Neuronal stem cell (in vitro differentiated cells): ENCODE results near the gene TMEM151B.

ENCODE experiments used
- DNase-seq: peaks from one replicate; pipeline ENCODE4 v3.0.0-alpha.2; 2013; ENCODE audit warnings: low spot score
- H2AFZ ChIP-seq: one replicate; pipeline ENCODE4 v1.6.1; 2013; ENCODE audit warnings: mild to moderate bottlenecking, low read length, inconsistent platforms
- H2AK5ac ChIP-seq: 2 replicates; pipeline ENCODE4 v1.6.1; 2013; ENCODE audit warnings: low read depth, mild to moderate bottlenecking, inconsistent platforms, low read length, moderate library complexity, mixed read lengths
- H2BK120ac ChIP-seq: 2 replicates; pipeline ENCODE4 v1.6.1; 2013; ENCODE audit warnings: low read depth, mild to moderate bottlenecking, inconsistent platforms, low read length, moderate library complexity, mixed read lengths
- H2BK12ac ChIP-seq: one replicate; pipeline ENCODE4 v1.6.1; 2013; ENCODE audit warnings: low read length, inconsistent platforms
- H2BK15ac ChIP-seq: 2 replicates; pipeline ENCODE4 v1.6.1; 2013; ENCODE audit warnings: mild to moderate bottlenecking, low read length, inconsistent platforms, mixed read lengths
- H2BK5ac ChIP-seq: one replicate; pipeline ENCODE4 v1.6.1; 2013; ENCODE audit warnings: inconsistent platforms, mild to moderate bottlenecking, low read length, moderate library complexity
- H3K14ac ChIP-seq: one replicate; pipeline ENCODE4 v1.6.1; 2013; ENCODE audit warnings: low read length, inconsistent platforms
- H3K18ac ChIP-seq: 2 replicates; pipeline ENCODE4 v1.6.1; 2013; ENCODE audit warnings: low read length, inconsistent platforms
- H3K23ac ChIP-seq: 2 replicates; pipeline ENCODE4 v1.6.1; 2013; ENCODE audit warnings: low read depth, mild to moderate bottlenecking, mixed read lengths, low read length, inconsistent platforms; ENCODE audit not compliant: poor library complexity
- H3K27ac ChIP-seq: replicated peaks from 3 replicates; pipeline ENCODE4 v1.5.1; 2013; ENCODE audit warnings: low read length, inconsistent platforms
- H3K27me3 ChIP-seq, 3 experiments: 2 replicates each; pipeline ENCODE4 v1.6.1; 2013; ENCODE audit warnings: low read length in 3 of 3, mild to moderate bottlenecking in 2 of 3, inconsistent platforms in 1 of 3, low read depth in 1 of 3, mixed read lengths in 1 of 3, moderate library complexity in 1 of 3; ENCODE audit not compliant: control insufficient read depth in 3 of 3, insufficient read depth in 3 of 3
- H3K36me3 ChIP-seq, 2 donors: replicated peaks in 1 of 2; 2 replicates each; pipeline ENCODE4 v1.6.1; 2013; ENCODE audit warnings: low read length in 2 of 2; ENCODE audit not compliant: control insufficient read depth in 2 of 2, insufficient read depth in 2 of 2
- H3K4ac ChIP-seq: 2 replicates; pipeline ENCODE4 v1.6.1; 2013; ENCODE audit warnings: inconsistent platforms, mild to moderate bottlenecking, low read length, moderate library complexity
- H3K4me1 ChIP-seq, 2 donors: 1 replicate in 1 of 2; 2 replicates in 1 of 2; pipeline ENCODE4 v1.6.1; 2013; ENCODE audit warnings: low read length in 2 of 2, low read depth in 1 of 2; ENCODE audit not compliant: control insufficient read depth in 2 of 2, insufficient read depth in 1 of 2
- H3K4me2 ChIP-seq: one replicate; pipeline ENCODE4 v1.6.1; 2013; ENCODE audit warnings: mild to moderate bottlenecking, low read length, inconsistent platforms; ENCODE audit not compliant: insufficient read depth, poor library complexity, severe bottlenecking
- H3K4me3 ChIP-seq, 2 donors: 2 replicates each; pipeline ENCODE4 v1.5.1; 2013; ENCODE audit warnings: low read length in 2 of 2, mild to moderate bottlenecking in 2 of 2, inconsistent platforms in 1 of 2, moderate library complexity in 1 of 2
- H3K79me1 ChIP-seq: one replicate; pipeline ENCODE4 v1.6.1; 2013; ENCODE audit warnings: low read depth, mild to moderate bottlenecking, inconsistent platforms, low read length, moderate library complexity
- H3K9ac ChIP-seq: one replicate; pipeline ENCODE4 v1.6.1; 2013; ENCODE audit warnings: mild to moderate bottlenecking, low read depth, low read length, inconsistent platforms; ENCODE audit not compliant: poor library complexity
- H3K9me3 ChIP-seq, 2 donors: replicated peaks in 1 of 2; 2 replicates each; pipeline versions ENCODE3 to v1.6.1; 2013; ENCODE audit warnings: low read length in 2 of 2, mild to moderate bottlenecking in 2 of 2, inconsistent platforms in 1 of 2, low read depth in 1 of 2, mixed read lengths in 1 of 2, moderate library complexity in 1 of 2; ENCODE audit not compliant: control insufficient read depth in 2 of 2, insufficient read depth in 1 of 2
- H4K8ac ChIP-seq: one replicate; pipeline ENCODE4 v1.6.1; 2013; ENCODE audit warnings: low read depth, mild to moderate bottlenecking, inconsistent platforms, low read length, moderate library complexity
- H4K91ac ChIP-seq: one replicate; pipeline ENCODE4 v1.6.1; 2013; ENCODE audit warnings: low read length, low read depth, mild to moderate bottlenecking, inconsistent platforms; ENCODE audit not compliant: poor library complexity
- WGBS, 2 donors: extraction: QIAGEN DNeasy Blood & Tissue Kit; methylation state at CpG; one replicate each; pipeline ENCODE4 v1.1.7; 2013; ENCODE audit warnings: missing lambda C conversion rate in 2 of 2, mixed read lengths in 1 of 2; ENCODE audit not compliant: insufficient read length in 2 of 2, insufficient replicate concordance in 1 of 2; ENCODE audit errors: extremely low coverage in 2 of 2; 5-methylcytosine and 5-hydroxymethylcytosine counted together

TMEM151B gene

GRCh38 chr6:44260451-44261297 is 9.6 kb upstream of the TMEM151B start:
- H3K9ac ChIP-seq = no peak overlapping the region
- no peak overlapping the region for H3K23ac ChIP-seq
- no peaks in the 10 kb centered on the region for H3K27me3 ChIP-seq
- H3K4me2 ChIP-seq = no peak overlapping the region
- H3K9me3 ChIP-seq = no peaks in the 10 kb centered on the region
- peaks cover 2% of the 10 kb centered on the region for H3K79me1 ChIP-seq
- H2BK12ac ChIP-seq = no peak overlapping the region
- H3K18ac ChIP-seq = no peak overlapping the region
- peaks cover 16 to 54% of the 10 kb centered on the region in 2 donors for H3K36me3 ChIP-seq
- no peak overlapping the region for H3K14ac ChIP-seq
- H2BK5ac ChIP-seq = no peak overlapping the region
- no peak overlapping the region for H2AK5ac ChIP-seq
- H4K91ac ChIP-seq = no peak overlapping the region
- no peak overlapping the region for H3K27ac ChIP-seq
- no CpG with 5 or more reads among the region's 6 CpGs for WGBS, 2 donors
- H2BK15ac ChIP-seq = no peak overlapping the region
- H2AFZ ChIP-seq = no peak overlapping the region
- no peak overlapping the region for H4K8ac ChIP-seq
- H2BK120ac ChIP-seq = no peak overlapping the region
- H3K4me1 ChIP-seq = peaks cover 29% of the 10 kb centered on the region in 2 donors
- DNase-seq = no peak
- H3K4me3 ChIP-seq = no peak overlapping the region
- H3K4ac ChIP-seq = no peak overlapping the region

GRCh38 chr6:44261581-44261980 is 8.7 kb upstream of the TMEM151B start:
- Histone ChIP-seq H2BK15ac (no peak overlapping the region), H3K4ac (no peak overlapping the region), H3K4me3 (no peak overlapping the region), H3K9ac (no peak overlapping the region), H2BK12ac (no peak overlapping the region), H3K23ac (peak overlapping the region; percentile 37), H2AFZ (no peak overlapping the region), H4K8ac (no peak overlapping the region), H3K14ac (no peak overlapping the region), H3K79me1 (peaks cover 2% of the 10 kb centered on the region), H4K91ac (no peak overlapping the region), H3K4me2 (no peak overlapping the region), H3K4me1 (peaks cover 20 to 23% of the 10 kb centered on the region in 2 donors), H3K36me3 (peaks cover 14 to 49% of the 10 kb centered on the region in 2 donors), H3K27ac (no peak overlapping the region), H3K27me3 (no peaks in the 10 kb centered on the region), H2BK5ac (no peak overlapping the region), H2BK120ac (no peak overlapping the region), H2AK5ac (no peak overlapping the region), H3K9me3 (no peaks in the 10 kb centered on the region), H3K18ac (no peak overlapping the region)
- no CpG with 5 or more reads among the region's 8 CpGs for WGBS, 2 donors
- no peak for DNase-seq

- Histone ChIP-seq H3K36me3 (peaks cover 14 to 49% of the 10 kb centered on the region in 2 donors), H4K91ac (no peak overlapping the region), H3K9ac (no peak overlapping the region), H2BK12ac (no peak overlapping the region), H2BK5ac (no peak overlapping the region), H3K27me3 (no peaks in the 10 kb centered on the region), H3K27ac (no peak overlapping the region), H2AFZ (no peak overlapping the region), H4K8ac (no peak overlapping the region), H3K18ac (peak overlapping the region; percentile 55), H3K4me2 (no peak overlapping the region), H2BK120ac (no peak overlapping the region), H2BK15ac (peak overlapping the region; percentile 17), H3K4me1 (peaks cover 17 to 29% of the 10 kb centered on the region in 2 donors), H2AK5ac (peak overlapping the region; percentile 6), H3K79me1 (peaks cover 2% of the 10 kb centered on the region), H3K4me3 (peak overlapping the region in 1 of 2 donors; percentile 83), H3K14ac (no peak overlapping the region), H3K23ac (no peak overlapping the region), H3K9me3 (no peaks in the 10 kb centered on the region), H3K4ac (no peak overlapping the region)
- no CpG with 5 or more reads among the region's 7 CpGs for WGBS, 2 donors
- DNase-seq = no peak
Measured at GRCh38 chr6:44262467-44263353, 7.5 kb upstream of the TMEM151B start.
